ENCODE results near the gene MTREX.
"Not testable (repeated sequence)": the region's sequence is repeated elsewhere in the genome, so short reads cannot be mapped to it uniquely, and the experiment has no call there.

The MTREX gene

GRCh38 chr5:55307383-55308253, at the start of gene MTREX, which contains the start of gene DHX29:
Gene MTREX, plus strand, starts transcription at chr5:55307989. Its CDS starts 25 bp downstream, at chr5:55308014.
Gene DHX29, minus strand, starts transcription at chr5:55307694. Its CDS starts 121 bp downstream, at chr5:55307573.
- peak; percentile 84 for DNase-seq

DNA sequence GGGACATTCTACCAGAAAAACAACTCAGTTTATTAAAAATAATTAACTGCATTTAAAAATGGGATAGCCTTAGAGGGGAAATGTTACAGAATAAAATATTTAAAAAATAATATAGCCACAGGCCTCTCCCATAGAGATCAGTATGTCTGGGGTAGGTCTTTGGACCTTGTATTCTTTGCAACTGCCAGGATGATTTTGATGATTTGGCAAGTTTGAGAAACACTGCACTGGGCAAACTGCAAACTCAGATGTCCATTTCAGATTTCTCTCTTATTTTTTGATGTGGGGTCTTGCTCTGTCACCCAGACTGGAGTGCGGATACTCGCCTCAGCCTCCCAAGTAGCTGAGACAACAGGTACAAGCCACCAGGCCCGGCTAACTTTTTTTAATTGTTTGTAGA, 49.5 kb upstream of the MTREX start:
- no peak for DNase-seq

DNA sequence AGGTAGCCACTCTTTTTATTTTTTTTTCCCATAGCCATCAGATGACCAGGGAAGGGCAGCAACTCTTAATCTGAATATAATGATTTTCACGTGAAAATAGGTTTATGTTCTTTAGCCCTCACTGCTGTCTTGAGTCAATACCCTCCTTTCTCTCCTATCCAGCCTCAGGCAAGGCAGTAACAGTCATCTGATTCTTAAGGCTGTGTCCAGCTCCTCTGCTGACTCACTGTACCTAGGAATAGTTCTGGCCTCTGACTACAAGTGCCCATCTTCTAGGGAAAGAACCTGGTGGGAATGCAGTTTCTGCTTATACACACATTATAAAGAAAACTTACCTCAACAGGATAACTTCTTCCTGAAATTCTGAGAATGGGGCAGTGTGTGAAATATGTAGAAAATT, 31.0 kb upstream of the MTREX start:
- DNase-seq: no peak

- no peak for DNase-seq
These were observed 29.0 kb upstream of the MTREX start for GRCh38 chr5:55278778-55279177.

DNA sequence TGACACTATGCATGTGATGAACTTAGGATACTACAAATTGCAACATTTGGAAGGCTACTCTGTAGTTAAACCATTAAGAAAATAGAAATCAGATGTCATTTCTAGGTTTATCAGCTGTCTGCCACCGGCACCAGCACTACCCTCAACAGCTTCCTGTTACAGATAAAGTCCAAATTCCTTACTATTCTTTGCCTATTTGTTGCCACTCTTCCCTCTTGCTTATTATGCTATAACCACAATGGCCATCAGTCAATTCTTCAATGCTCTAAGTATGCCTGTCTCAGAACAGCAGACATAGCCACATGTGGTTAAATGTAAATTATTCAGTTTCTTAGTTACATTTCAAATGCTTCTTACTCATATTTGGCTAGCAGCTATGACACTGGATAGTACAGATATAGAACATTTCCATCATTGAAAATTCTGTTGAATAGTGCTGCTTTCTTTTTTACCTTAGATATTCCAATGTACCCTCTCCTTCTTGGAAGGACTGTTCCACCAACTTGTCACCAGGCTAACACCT, 21.3 kb upstream of the MTREX start:
- DNase-seq: no peak

- no peak for DNase-seq
These were observed 18.0 kb upstream of the MTREX start for GRCh38 chr5:55289808-55290207.

GRCh38 chr5:55290991-55291390, 16.8 kb upstream of the MTREX start:
- DNase-seq: no peak

DNA sequence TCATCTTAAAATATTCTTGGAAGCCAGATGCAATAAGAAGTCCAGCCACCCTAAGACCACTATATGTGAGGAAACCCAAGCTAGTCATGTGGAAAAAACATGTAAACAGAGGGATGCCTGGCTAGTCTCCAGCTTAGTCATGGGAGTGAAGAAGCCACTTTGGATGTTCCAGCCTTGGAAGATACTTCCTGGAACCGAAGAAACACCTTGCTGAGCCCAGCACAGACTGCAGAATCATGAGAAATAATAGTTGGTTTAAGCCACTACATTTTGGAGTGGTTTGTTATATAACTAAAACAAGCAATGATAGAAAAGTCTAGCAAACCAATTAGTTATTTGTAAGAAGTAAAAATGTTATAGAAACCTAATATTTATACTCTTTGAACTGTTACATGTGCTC, 12.9 kb upstream of the MTREX start:
- no peak for DNase-seq

GRCh38 chr5:55300890-55301289, 6.9 kb upstream of the MTREX start:
- no peak for DNase-seq

DNA sequence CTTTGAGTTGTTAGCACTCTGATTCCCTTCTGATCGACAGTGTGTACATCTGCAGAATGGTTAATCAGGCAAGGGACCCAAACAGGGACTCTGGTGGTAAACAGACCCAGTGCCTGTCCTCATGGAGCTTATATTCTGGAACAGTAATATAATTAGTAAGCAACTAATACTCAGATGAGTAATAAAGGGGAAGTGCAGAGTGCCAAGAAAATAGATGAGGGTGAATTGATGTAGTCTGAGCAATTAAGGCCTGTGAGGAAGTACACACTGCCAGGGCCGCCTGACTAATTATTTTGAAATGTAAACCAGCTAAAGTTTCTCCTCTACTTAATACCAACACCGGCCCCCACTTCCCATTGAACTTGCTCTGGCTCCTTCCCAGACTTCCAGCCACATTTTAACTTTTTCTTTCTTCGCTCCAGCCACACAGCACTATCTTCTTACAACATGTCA, 4.5 kb upstream of the MTREX start:
- no peak for DNase-seq

DNA sequence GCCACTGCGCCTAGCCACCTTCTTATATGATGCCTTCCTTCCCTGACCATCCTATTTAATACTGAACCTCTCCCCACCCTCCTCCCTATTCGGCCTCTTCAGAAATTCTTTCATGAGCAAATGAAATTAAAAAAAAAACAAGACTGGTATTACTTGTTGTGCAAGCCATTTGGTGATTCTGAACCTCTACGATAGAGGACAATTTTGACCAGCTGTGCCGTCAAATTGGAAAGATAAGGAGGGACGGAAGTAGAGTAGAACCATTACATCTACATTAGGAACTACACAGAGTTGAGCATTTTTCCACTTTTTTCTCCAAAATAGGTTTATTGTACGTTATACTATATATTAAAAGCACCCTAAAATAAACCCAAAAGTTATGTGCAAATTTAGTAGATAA, 3.2 kb upstream of the MTREX start:
- DNase-seq: no peak

- no peak for DNase-seq
These were observed 2.4 kb upstream of the MTREX start for GRCh38 chr5:55305345-55305744.

- DNase-seq: no peak
These were observed 977 bp upstream of the MTREX start for GRCh38 chr5:55306641-55307382.

DNA sequence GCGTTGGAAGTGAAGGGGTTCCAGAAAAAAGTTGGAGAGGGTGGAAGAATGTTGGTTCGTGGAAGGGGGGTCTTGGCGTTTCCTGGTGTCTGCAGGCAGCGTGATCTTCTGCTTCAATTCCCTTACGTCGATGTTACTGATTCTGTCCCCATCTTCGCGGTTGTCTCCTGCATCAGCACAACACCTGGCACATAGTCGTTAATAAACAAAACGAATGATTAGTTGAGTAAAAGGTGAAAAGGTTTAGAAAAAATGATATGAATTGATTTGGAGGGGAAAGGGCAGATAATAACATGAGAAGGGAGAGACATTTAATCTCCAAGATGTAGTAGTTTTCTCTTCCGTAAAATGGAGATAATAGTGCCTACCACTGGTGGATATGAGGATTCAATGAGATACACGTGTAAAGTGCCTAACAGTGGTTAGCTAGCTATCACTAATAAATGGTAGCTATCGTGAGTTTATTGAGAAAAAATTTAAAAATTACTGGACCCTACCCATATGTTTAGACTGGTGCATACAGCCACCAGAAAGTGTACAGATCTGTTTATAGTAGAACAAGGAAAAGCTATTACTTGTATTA, 556 bp downstream of the MTREX start:
- peak; percentile 8 for DNase-seq

- DNase-seq: no peak
These were observed 6.3 kb downstream of the MTREX start for GRCh38 chr5:55313870-55314617.

GRCh38 chr5:55316289-55316688, 8.5 kb downstream of the MTREX start:
- no peak for DNase-seq

GRCh38 chr5:55316837-55317236, 9.0 kb downstream of the MTREX start:
- DNase-seq: no peak

- DNase-seq: not testable (repeated sequence)
These were observed 10.4 kb downstream of the MTREX start for GRCh38 chr5:55318237-55318636.

- no peak for DNase-seq
These were observed 11.7 kb downstream of the MTREX start for GRCh38 chr5:55319491-55319890.

DNA sequence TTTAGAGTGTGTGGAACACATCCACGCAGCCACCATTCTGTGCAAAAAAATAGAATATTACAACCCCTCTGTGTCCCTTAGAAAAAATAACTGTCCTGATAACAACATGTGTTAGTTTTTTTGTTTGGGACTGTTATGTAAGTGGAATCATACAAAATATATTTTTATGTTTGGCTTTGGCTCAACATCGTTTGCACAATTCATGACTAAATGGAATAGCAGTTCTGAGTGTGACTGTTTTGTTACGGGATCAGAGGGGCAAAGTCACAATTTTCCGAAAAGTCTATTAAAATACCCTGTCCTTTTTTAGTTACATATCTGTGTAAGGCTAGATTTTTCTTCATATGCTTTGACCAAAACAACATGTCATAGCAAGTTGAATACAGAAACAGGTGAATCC, 12.8 kb downstream of the MTREX start:
- no peak for DNase-seq

DNA sequence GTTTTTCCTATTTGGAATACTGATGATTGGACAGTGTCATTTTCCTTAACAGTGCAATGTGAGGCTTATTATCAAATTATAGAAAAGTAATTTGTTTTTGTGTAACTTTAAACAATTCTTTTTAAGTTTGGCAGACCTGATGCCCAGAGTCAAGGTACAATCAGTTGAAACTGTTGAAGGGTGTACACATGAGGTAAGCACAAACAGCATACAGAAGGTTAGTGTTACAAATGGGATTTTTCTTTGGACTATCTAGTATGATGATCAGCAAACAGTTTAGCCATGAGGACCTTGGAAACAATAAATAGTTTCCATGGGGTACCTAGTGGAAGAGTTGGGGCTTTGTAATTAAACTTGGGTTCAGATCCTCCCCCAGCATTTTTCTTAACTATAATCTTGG, 16.2 kb downstream of the MTREX start:
- DNase-seq: no peak

- no peak for DNase-seq
These were observed 17.1 kb downstream of the MTREX start for GRCh38 chr5:55324815-55325418.
